PC-9 (cell line): ENCODE data around the gene HSPA1L. TPM values are rescaled to one million over a fixed set of nuclear protein-coding genes. Genes with fewer than 3 reads are reported as not detected.
A peak's percentile ranks its signal among the peaks of the same experiment; 100 is the strongest.

ENCODE experiments used
- BruUV-seq: library from RNA; stranded (reverse); fragments of 400-500 nt; replicated peaks from 2 replicates; lab custom pipeline; 2021; lab: Mats Ljungman, UMichigan
- CTCF ChIA-PET: fragments of 300-600 bp; sonication (Branson Sonifier 250); formaldehyde crosslinking; loops from one replicate; lab custom pipeline; 2022; ENCODE audit warnings: antibody characterized with exemption; lab: Charles Lee
- POLR2A ChIA-PET: fragments of 300-600 bp; sonication (Branson Sonifier 250); formaldehyde crosslinking; loops from one replicate; lab custom pipeline; 2022; ENCODE audit warnings: antibody characterized with exemption; ENCODE audit not compliant: unreplicated experiment; lab: Charles Lee
- DNase-seq, 2 experiments: peaks; one replicate each; pipeline versions ENCODE4 v3.0.0 to v3.0.0-alpha.2; 2015 to 2022; ENCODE audit warnings: mixed read lengths in 1 of 2
- H2AFZ ChIP-seq: fragments of 200-600 bp; sonication (generic); 2 replicates; pipeline ENCODE4 v1.8.1; 2017; ENCODE audit warnings: antibody characterized with exemption
- H3F3A ChIP-seq: fragments of 200-600 bp; sonication (generic); 2 replicates; pipeline ENCODE4 v1.8.1; 2017; ENCODE audit warnings: antibody characterized with exemption, mild to moderate bottlenecking, low read depth; ENCODE audit not compliant: insufficient read depth
- H3K27ac ChIP-seq: fragments of 200-600 bp; sonication (generic); 2 replicates; pipeline ENCODE4 v1.6.1; 2016; ENCODE audit warnings: mixed run types
- H3K27me3 ChIP-seq: fragments of 200-600 bp; sonication (generic); 2 replicates; pipeline ENCODE4 v1.6.1; 2016; ENCODE audit warnings: low read depth, mixed run types; ENCODE audit not compliant: insufficient read depth
- H3K36me3 ChIP-seq: fragments of 200-600 bp; sonication (generic); 2 replicates; pipeline ENCODE4 v1.6.1; 2016; ENCODE audit warnings: low read depth, mixed run types
- H3K4me1 ChIP-seq: fragments of 200-600 bp; sonication (generic); replicated peaks from 2 replicates; pipeline ENCODE4 v1.6.1; 2016; ENCODE audit warnings: mixed run types; ENCODE audit not compliant: insufficient read depth
- H3K4me2 ChIP-seq: fragments of 200-600 bp; sonication (generic); 2 replicates; pipeline ENCODE4 v1.6.1; 2017; ENCODE audit warnings: mixed run types
- H3K4me3 ChIP-seq: fragments of 200-600 bp; sonication (generic); 2 replicates; pipeline ENCODE4 v1.6.1; 2016; ENCODE audit warnings: mixed run types
- H3K79me2 ChIP-seq: fragments of 200-600 bp; sonication (generic); 2 replicates; pipeline ENCODE4 v1.6.1; 2017; ENCODE audit warnings: low read depth, mixed run types
- H3K9me2 ChIP-seq: fragments of 200-600 bp; sonication (generic); 2 replicates; pipeline ENCODE4 v1.8.1; 2017; ENCODE audit warnings: mild to moderate bottlenecking; ENCODE audit not compliant: insufficient read depth
- H3K9me3 ChIP-seq: fragments of 200-600 bp; sonication (generic); 2 replicates; pipeline ENCODE4 v1.8.1; 2016; ENCODE audit warnings: low read depth; ENCODE audit not compliant: insufficient read depth
- H4K20me1 ChIP-seq: fragments of 200-600 bp; sonication (generic); 2 replicates; pipeline ENCODE4 v1.8.1; 2017; ENCODE audit not compliant: insufficient read depth
- CTCF ChIP-seq: fragments of 200-600 bp; sonication (generic); conservative IDR thresholded peaks from 2 replicates; pipeline ENCODE4 v1.6.1; 2017; ENCODE audit warnings: mixed run types, antibody characterized with exemption, mild to moderate bottlenecking, moderate library complexity
- EZH2 ChIP-seq: fragments of 200-600 bp; sonication (generic); IDR thresholded peaks from 2 replicates; pipeline ENCODE4 v1.8.0; 2017; ENCODE audit warnings: antibody characterized with exemption, low read depth
- intact Hi-C: fragments of 100-400 bp; cut with micrococcal nuclease; formaldehyde crosslinking; loops from one replicate; pipeline ENCODE4 v1.10.0; 2022; ENCODE audit not compliant: unreplicated experiment
- total RNA-seq: library from RNA; stranded (reverse); gene quantifications from 2 replicates; pipeline ENCODE4 v1.2.3, GENCODE V29; 2021

The HSPA1L gene
- total RNA-seq, 1 experiment from 2014 or later = 2.3 TPM

DNA sequence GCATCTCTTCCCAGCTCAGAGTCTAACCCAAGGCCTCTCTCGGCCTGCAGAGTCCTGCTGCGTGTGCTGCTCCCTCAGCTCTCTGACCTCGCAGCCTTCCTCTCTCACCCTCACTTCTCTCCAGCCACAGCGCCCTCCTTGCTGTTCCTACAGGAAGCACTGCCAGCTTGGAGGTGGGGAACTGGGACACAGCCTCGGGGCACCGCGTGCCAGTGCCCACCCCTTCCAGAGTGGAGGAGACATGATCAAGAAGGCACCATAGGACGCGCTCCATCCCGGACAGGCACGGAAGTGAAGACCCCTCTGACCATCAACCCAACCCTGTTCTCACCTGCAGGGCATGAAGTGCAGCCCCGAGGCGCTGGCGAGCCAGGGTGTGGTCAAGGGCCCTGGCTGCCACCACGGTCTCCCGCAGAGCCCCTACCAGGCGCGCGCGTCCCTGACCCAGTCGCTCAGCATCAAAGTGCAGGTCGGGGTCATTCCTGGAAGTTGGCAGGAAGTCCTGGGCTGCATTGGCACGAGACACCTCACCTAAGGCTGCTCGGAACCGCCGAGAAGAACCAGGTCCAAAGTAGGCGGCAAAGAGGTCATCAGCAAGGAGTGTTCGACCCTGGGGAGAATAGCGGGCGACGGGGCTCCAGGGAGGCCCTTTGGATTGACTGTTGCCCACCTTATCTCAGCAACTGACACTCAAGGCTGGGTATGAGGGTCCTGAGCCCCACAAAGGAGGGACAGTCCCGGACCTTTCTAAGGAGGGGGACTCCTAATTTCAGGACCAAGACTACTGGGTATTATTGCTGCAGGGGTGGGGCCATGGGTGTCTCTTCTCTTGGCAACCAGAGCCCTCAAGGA lies 39.2 kb downstream of the HSPA1L start:
- H3K4me1 ChIP-seq = peaks cover 31% of the 10 kb centered on the region
- no peak for DNase-seq
- H3K9me3 ChIP-seq = no peaks in the 10 kb centered on the region
- H3K36me3 ChIP-seq = peaks cover 2% of the 10 kb centered on the region; the same call in 1 of the 2 replicates
- no peak overlapping the region for H2AFZ ChIP-seq
- BruUV-seq = no TSS peak
- H3K27ac ChIP-seq = no peak overlapping the region
- H4K20me1 ChIP-seq = no peaks in the 10 kb centered on the region
- H3K4me2 ChIP-seq = peak overlapping the region; percentile 76
- POLR2A ChIA-PET = interaction anchor here (0.6 to 1.0 kb wide), 2 partner anchors 51 to 74 kb away, joined by 5 to 10 read pairs; no protein-coding TSS in a partner anchor
- no peaks in the 10 kb centered on the region for H3K9me2 ChIP-seq
- H3K27me3 ChIP-seq = no peaks in the 10 kb centered on the region
- no peak overlapping the region; the same call in 1 of the 2 replicates for H3K4me3 ChIP-seq
- intact Hi-C loops = loop anchor here (2.0 to 10.0 kb wide), 3 partner anchors 19 to 179 kb away; partner anchors contain the start of genes HSPA1A, HSPA1L, NELFE and SKIC2
- no peaks in the 10 kb centered on the region for H3K79me2 ChIP-seq
- H3F3A ChIP-seq = peaks cover 36% of the 10 kb centered on the region; the same call in 1 of the 2 replicates
- no peak for TF ChIP-seq EZH2
- no peak for TF ChIP-seq CTCF
- CTCF ChIA-PET = interaction anchor here (0.5 to 0.6 kb wide), 2 partner anchors 36 to 59 kb away, joined by 4 read pairs; partner anchors contain the start of gene MSH5

DNA sequence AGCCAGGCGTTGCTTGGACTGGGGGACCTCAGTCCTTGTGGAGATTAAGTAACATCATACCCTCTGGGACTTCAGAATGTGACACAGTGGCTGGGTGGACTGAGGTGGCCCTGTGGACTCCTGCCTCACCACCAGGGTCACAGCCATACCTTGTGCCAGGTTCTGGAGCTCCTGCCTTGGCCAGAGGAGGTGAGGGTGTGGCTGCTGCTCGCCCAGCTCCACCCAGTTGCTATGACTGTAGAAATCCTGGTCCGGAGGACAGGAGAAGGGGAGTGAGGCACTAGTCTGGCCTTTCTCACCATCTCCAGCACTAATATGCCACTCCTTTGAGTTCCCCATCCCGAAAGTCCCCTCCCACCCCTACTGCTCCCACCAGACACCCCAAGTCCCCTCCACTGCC lies 39.9 kb downstream of the HSPA1L start:
- POLR2A ChIA-PET = interaction anchor here (0.7 to 1.0 kb wide), 2 partner anchors 52 to 60 kb away, joined by 3 to 10 read pairs; no protein-coding TSS in a partner anchor
- peak; percentile 52 to 57 for DNase-seq
- H3K27ac ChIP-seq = no peak overlapping the region

More for the DNA sequence above, 39.9 kb downstream of the HSPA1L start:
- Histone ChIP-seq H3K36me3 (no peaks in the 10 kb centered on the region), H4K20me1 (no peaks in the 10 kb centered on the region), H2AFZ (no peak overlapping the region), H3K9me3 (no peaks in the 10 kb centered on the region), H3K4me2 (peak overlapping the region; percentile 4), H3K79me2 (no peaks in the 10 kb centered on the region), H3F3A (peaks cover 37% of the 10 kb centered on the region; the same call in 1 of the 2 replicates), H3K4me3 (no peak overlapping the region), H3K9me2 (no peaks in the 10 kb centered on the region), H3K4me1 (peaks cover 32% of the 10 kb centered on the region), H3K27me3 (no peaks in the 10 kb centered on the region)
- no TSS peak for BruUV-seq
- no peak for TF ChIP-seq CTCF
- intact Hi-C loops = loop anchor here (10.0 kb wide), 1 partner anchor 180 kb away; the partner anchor contains the start of genes NELFE and SKIC2
- CTCF ChIA-PET = interaction anchor here (0.5 to 0.7 kb wide), 6 partner anchors 13 to 353 kb away, joined by 3 to 9 read pairs (median 4); partner anchors contain the start of genes ATF6B and MSH5
